WERI-Rb-1 (cell line): Measurements from ENCODE around the gene ASB18.

Experiments
- DNase-seq: peaks from one replicate; pipeline ENCODE4 v3.0.0-alpha.2; 2020
- H3K27ac ChIP-seq: fragments of 250-450 bp; sonication (Bioruptor Pico); 2 replicates; pipeline ENCODE4 v1.5.1; 2020; ENCODE audit warnings: mild to moderate bottlenecking, moderate library complexity
- H3K27me3 ChIP-seq: fragments of 250-450 bp; sonication (Bioruptor Pico); 2 replicates; pipeline ENCODE4 v1.5.1; 2021; ENCODE audit warnings: mild to moderate bottlenecking, low read depth, moderate library complexity; ENCODE audit not compliant: insufficient read depth, severe bottlenecking
- H3K36me3 ChIP-seq: fragments of 250-450 bp; sonication (Bioruptor Pico); 2 replicates; pipeline ENCODE4 v1.5.1; 2020; ENCODE audit warnings: mild to moderate bottlenecking, moderate library complexity
- H3K4me3 ChIP-seq: 2 replicates; pipeline ENCODE4 v1.5.1; 2011; ENCODE audit warnings: low read depth, mild to moderate bottlenecking, control low read depth, low read length
- H3K9me3 ChIP-seq: fragments of 250-450 bp; sonication (Bioruptor Pico); 2 replicates; pipeline ENCODE4 v1.5.1; 2021; ENCODE audit warnings: mild to moderate bottlenecking, moderate library complexity; ENCODE audit not compliant: severe bottlenecking
- TF ChIP-seq, protein P1 (sequence below): IDR thresholded peaks from 2 replicates; pipeline ENCODE4 v1.5.1; 2011; ENCODE audit warnings: low read depth, mild to moderate bottlenecking, control low read depth, inconsistent platforms, low read length

ASB18 gene

DNA sequence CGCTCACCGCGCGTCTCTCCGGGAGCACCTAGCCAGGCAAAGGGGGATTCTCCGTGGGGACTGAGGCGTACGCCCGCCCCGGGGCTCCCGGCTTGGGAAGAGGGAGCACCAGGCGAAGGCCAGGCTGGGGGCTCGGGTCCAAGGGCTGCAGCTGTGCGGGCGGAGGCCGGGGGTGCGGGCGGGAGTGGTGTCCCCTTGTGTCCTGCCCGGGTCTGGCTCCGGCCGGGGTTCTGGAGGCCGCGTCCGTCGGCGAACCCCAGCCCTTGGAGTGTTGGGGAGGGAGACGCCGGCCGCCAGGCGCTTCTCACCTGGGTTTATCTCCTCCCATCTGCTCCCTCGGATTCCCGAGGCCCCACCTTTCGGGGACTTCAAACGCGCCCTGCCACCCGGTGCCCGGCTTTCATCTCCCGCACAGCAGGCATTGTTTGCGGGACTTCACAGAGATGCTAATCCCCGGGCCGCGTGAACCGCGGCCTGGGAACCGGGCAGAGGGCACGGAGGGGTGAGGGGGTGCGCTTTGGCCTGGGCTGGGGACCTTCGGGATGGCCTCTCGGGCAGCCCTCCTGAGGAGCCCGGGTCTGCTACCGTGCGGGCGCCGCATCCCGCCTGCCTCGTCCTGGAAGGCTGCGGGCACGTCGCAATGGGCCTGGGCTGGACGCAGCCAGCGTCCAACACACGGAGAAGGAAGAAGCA lies 91.0 kb downstream of the ASB18 start:
- Histone ChIP-seq H3K4me3 (no peak overlapping the region), H3K27ac (no peak overlapping the region), H3K36me3 (no peaks in the 10 kb centered on the region), H3K9me3 (peaks cover 4% of the 10 kb centered on the region), H3K27me3 (peaks cover 89% of the 10 kb centered on the region)
- no peak for DNase-seq
- TF ChIP-seq, protein P1, sequence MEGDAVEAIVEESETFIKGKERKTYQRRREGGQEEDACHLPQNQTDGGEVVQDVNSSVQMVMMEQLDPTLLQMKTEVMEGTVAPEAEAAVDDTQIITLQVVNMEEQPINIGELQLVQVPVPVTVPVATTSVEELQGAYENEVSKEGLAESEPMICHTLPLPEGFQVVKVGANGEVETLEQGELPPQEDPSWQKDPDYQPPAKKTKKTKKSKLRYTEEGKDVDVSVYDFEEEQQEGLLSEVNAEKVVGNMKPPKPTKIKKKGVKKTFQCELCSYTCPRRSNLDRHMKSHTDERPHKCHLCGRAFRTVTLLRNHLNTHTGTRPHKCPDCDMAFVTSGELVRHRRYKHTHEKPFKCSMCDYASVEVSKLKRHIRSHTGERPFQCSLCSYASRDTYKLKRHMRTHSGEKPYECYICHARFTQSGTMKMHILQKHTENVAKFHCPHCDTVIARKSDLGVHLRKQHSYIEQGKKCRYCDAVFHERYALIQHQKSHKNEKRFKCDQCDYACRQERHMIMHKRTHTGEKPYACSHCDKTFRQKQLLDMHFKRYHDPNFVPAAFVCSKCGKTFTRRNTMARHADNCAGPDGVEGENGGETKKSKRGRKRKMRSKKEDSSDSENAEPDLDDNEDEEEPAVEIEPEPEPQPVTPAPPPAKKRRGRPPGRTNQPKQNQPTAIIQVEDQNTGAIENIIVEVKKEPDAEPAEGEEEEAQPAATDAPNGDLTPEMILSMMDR, result no peak

DNA sequence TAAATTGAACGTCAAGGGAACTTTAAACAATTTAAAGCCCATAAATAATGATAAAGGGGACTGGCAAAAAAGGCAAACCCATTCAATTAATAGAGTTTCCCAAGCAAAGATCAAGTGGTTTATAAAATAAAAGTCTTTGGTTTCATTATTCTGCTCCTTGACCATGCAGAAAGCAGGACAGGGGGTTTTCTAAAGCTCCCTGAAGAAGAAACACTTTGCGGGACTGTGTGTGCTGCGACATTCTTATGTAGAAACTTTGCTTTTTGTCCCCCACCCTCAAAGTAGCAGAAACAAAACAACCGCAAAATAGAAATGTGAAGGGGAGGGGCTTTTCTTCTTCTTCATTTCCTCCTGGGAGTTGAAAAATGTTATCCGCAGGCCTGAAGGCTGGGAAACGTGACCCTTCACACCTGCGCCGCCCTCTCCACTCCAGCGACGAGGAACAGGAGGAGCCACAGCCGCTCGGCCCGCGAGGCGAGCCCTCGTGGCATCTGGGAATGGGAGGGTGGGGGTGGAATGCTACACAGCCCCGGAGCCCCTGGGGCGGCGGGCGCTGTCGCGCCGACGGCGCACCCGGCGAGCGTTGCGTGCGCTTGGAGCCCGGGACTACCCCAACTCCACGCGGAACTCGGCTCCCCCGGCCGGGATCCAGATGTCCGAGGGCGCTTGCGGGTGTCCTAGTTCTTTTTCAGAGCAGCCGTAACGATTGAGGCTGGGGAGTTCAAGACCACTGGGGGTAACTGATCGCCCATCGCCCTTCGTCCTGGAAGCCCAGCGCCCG lies 91.8 kb downstream of the ASB18 start:
- Histone ChIP-seq H3K27me3 (peaks cover 96% of the 10 kb centered on the region), H3K36me3 (no peaks in the 10 kb centered on the region), H3K4me3 (no peak overlapping the region), H3K27ac (no peak overlapping the region), H3K9me3 (peaks cover 4% of the 10 kb centered on the region)
- DNase-seq, result no peak
- TF ChIP-seq, protein P1, result no peak

DNA sequence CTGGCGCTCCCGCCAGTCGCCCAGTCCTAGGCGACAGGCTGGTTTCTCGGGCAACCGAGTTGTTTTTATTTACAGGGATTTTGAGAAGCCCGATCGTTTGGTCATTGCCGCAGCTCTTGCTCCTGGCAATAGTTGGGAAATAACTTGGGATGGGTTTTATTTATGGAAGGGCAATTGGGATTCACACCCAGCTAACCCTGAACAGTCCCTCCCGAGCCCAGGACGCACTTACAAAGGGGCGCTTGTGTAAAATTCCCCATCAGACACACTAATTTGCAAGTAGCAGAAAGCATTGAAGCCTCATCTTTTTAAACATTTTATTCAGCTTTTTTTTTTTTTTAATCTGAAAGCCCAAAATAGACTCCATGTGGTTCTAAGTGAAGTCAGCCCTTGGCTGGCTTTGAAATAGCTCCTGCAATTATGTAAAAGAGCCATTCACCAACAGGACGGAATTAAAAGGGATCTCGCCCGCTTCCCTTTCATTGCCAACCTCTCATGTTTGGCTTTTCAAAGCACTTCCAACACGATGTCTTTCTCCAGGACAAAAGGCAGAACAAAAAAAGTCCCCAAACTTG lies 92.4 kb downstream of the ASB18 start:
- no peak overlapping the region for H3K27ac ChIP-seq
- TF ChIP-seq, protein P1, result no peak
- DNase-seq, result no peak
- H3K36me3 ChIP-seq, result no peaks in the 10 kb centered on the region
- no peak overlapping the region for H3K4me3 ChIP-seq
- H3K27me3 ChIP-seq, result peaks cover 98% of the 10 kb centered on the region
- peaks cover 4% of the 10 kb centered on the region for H3K9me3 ChIP-seq

DNA sequence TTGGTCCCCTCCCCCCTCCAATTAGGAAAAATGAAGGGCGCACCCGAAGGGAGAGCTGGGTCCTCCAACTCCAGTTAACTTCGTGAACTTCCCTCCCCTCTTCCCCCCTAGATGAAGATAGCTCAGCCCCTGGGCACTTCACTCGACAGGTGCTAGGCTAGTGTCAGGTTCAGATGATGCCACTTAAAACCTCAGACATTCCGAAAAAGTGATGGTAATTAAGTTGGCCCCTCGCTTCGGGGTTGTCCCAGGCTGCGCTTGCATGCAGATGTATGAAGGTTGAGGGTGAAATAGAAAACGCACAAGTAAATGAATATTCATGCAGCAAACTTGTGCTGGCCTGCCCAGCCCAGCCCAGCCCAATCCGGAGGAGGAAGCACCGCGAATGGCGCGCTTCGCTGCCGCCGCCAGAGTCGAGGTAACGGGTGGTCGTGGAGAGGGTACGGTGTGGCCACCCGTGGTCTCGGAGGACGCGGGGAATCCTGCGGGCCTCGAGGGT lies 93.0 kb downstream of the ASB18 start:
- Histone ChIP-seq H3K4me3 (no peak overlapping the region), H3K36me3 (no peaks in the 10 kb centered on the region), H3K9me3 (peaks cover 4% of the 10 kb centered on the region), H3K27ac (no peak overlapping the region), H3K27me3 (peaks cover 99% of the 10 kb centered on the region)
- TF ChIP-seq, protein P1, result no peak
- DNase-seq, result no peak

DNA sequence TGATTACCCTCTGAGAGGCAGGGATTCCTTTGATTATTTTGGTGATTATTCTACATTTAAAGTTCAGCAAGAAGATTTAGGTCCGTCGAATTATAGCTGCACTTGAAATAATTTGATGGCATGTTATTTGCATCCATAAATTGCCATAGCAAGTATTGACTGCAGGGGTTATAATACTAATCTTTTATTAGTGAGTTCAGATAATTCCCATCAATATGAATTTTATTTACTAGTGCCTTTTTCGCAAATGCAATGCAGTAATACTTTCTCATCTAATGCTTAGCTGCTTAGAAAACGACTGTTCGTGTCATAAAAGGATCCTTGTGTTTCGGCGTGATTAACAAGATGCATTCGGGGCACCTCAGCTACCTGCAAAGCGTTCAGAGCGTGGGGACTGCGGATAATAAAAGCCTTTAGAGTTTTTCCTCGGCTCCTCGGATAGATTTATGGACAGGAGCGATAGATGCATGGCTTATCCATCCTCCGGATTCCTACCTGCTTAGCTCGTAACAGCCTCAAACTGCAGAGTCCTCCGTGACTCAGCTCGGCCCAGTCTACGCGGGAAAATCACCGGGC lies 93.5 kb downstream of the ASB18 start:
- Histone ChIP-seq H3K27me3 (peaks cover 99% of the 10 kb centered on the region), H3K4me3 (no peak overlapping the region), H3K27ac (no peak overlapping the region), H3K9me3 (peaks cover 4% of the 10 kb centered on the region), H3K36me3 (no peaks in the 10 kb centered on the region)
- DNase-seq, result no peak
- TF ChIP-seq, protein P1, result no peak
